Measurements from ENCODE around the gene GRIP2. TPM values are rescaled to one million over a fixed set of nuclear protein-coding genes. Genes with fewer than 3 reads are reported as not detected.

The GRIP2 gene
- total RNA-seq, 4 donors from 2014 or later, result 0.77 to 8.0 (median 2.1) TPM

DNA sequence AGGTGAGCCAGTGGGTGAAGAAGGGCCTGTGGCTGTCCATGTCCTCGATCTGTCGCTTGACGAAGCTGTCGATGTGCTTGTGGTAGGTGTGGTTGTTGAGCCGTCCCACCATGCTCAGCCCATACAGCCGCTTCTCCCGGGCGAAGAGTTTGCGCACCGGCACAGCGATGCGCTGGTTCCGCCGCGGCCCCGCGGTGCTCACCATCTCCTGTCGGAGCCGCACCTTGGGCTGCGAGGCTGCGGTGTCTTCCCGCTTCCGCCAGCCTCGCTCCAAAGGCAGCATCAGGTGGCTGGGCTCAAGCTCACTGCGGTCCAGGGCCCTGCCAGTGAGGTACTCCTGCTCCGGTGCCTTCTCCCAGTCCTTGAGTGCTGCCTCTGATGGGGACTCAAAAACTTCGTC is 34.0 kb upstream of the GRIP2 start:
- H3K4me3 ChIP-seq, result no peak overlapping the region
- no peaks in the 10 kb centered on the region for H3K27me3 ChIP-seq
- intact Hi-C loops (cut with DNase I; ENCODE audit: low total_unique reads), result no loop called here
- no peaks in the 10 kb centered on the region for H3K4me1 ChIP-seq
- no peaks in the 10 kb centered on the region for H3K9me3 ChIP-seq
- no peaks in the 10 kb centered on the region for H3K36me3 ChIP-seq
- no peak for DNase-seq
- no peak overlapping the region for H3K27ac ChIP-seq
- TF ChIP-seq, protein P1, sequence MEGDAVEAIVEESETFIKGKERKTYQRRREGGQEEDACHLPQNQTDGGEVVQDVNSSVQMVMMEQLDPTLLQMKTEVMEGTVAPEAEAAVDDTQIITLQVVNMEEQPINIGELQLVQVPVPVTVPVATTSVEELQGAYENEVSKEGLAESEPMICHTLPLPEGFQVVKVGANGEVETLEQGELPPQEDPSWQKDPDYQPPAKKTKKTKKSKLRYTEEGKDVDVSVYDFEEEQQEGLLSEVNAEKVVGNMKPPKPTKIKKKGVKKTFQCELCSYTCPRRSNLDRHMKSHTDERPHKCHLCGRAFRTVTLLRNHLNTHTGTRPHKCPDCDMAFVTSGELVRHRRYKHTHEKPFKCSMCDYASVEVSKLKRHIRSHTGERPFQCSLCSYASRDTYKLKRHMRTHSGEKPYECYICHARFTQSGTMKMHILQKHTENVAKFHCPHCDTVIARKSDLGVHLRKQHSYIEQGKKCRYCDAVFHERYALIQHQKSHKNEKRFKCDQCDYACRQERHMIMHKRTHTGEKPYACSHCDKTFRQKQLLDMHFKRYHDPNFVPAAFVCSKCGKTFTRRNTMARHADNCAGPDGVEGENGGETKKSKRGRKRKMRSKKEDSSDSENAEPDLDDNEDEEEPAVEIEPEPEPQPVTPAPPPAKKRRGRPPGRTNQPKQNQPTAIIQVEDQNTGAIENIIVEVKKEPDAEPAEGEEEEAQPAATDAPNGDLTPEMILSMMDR (IDR thresholded peaks at IDR 0.05), result no peak
- TF ChIP-seq POLR2A (IDR thresholded peaks at IDR 0.05), result no peak

DNA sequence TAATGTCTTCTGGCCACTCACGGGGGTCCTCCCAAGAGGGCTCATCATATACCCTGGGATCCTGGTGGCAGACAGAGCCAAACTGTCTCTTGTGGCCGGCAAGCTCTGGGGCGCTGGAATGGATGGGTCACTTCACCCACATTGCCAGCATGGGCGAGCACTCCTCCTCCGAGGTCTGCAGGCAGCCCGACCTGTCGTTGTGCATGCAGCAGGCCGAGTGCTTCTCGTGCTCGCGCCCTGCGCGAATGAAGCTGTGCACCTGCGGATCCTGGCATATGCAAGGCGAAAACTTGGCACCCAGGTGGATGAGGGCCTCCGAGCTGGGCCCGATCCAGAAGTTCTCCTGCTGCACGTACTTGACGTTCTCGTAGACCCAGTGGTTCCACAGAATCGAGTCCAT is 33.6 kb upstream of the GRIP2 start:
- TF ChIP-seq, protein P1 (IDR thresholded peaks at IDR 0.05), result no peak
- no peak for TF ChIP-seq POLR2A (IDR thresholded peaks at IDR 0.05)
- Histone ChIP-seq H3K4me1 (no peaks in the 10 kb centered on the region), H3K9me3 (no peaks in the 10 kb centered on the region), H3K27ac (no peak overlapping the region), H3K36me3 (no peaks in the 10 kb centered on the region), H3K27me3 (no peaks in the 10 kb centered on the region), H3K4me3 (no peak overlapping the region)
- intact Hi-C loops (cut with DNase I; ENCODE audit: low total_unique reads), result no loop called here
- no peak for DNase-seq

DNA sequence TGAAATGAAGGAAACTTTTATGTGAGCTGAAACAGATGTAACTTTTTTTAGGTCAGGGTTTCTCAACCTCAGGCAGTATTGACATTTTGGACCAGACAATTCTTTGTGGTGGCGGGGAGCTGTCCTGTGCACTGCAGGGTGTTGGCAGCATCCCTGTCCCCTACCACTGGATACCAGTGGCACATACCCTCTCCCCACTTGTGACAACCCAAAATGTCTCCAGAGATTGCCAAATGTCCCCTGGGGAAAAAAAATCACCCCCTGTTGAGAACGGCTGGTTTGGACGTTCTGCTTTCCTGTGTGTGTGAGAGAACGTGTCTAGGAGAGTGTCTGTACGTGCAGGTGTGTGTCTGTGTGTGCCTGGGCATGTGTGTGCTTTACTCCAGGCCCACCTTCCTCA is 30.7 kb upstream of the GRIP2 start:
- TF ChIP-seq, protein P1 (IDR thresholded peaks at IDR 0.05), result no peak
- TF ChIP-seq POLR2A (IDR thresholded peaks at IDR 0.05), result no peak
- Histone ChIP-seq H3K36me3 (no peaks in the 10 kb centered on the region), H3K4me3 (no peak overlapping the region), H3K27me3 (no peaks in the 10 kb centered on the region), H3K27ac (no peak overlapping the region), H3K4me1 (no peaks in the 10 kb centered on the region), H3K9me3 (no peaks in the 10 kb centered on the region)
- DNase-seq, result no peak
- intact Hi-C loops (cut with DNase I; ENCODE audit: low total_unique reads), result no loop called here

DNA sequence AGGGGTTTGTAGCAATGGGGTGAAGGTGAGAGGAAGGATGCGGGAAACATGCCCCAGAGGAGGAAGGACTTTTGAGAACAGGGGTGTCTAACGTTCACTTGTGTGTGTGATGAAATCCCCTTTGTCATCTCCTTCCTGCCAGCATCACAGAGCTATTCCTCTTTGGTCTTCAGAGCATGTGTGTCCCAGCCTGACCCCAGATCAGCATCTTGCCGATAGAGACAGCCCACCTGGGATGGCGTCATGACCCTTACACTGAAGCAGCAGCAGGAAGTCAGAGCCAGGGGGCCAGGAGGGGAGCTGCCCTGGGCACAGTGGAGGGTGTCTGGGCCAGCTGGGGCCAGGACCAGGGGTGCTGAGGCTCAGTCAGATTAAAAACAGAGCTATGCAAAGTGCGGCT is 29.9 kb upstream of the GRIP2 start:
- Histone ChIP-seq H3K36me3 (no peaks in the 10 kb centered on the region), H3K4me3 (no peak overlapping the region), H3K27ac (no peak overlapping the region), H3K9me3 (no peaks in the 10 kb centered on the region), H3K27me3 (no peaks in the 10 kb centered on the region), H3K4me1 (no peaks in the 10 kb centered on the region)
- intact Hi-C loops (cut with DNase I; ENCODE audit: low total_unique reads), result no loop called here
- TF ChIP-seq POLR2A (IDR thresholded peaks at IDR 0.05), result no peak
- TF ChIP-seq, protein P1 (IDR thresholded peaks at IDR 0.05), result no peak
- DNase-seq, result no peak

DNA sequence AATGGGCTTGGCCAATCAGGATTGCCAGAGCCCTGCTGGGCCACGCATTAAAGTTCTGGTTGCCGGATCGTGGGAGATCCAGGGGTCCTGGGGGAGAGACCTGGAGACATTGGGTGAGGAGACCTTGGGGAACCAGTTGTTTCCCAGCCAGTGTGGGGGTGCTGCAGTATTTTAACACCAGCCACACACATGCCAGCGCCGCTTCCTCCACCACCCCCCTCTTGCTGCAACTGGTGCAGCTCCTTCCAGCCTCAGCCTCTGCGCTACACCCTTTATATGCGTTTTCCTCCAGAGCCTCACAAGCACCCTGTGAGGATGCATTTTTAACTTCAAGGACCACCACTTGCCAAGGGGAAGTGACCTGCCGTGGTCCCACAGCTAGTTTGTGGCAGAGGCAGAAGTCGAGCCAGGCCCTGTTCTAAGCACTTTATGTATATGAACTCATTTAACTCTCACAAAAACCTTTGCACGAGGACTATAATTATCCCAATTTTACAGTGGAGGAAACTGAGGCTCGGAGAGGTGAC is 29.4 kb upstream of the GRIP2 start:
- Histone ChIP-seq H3K4me3 (no peak overlapping the region), H3K36me3 (no peaks in the 10 kb centered on the region), H3K27ac (no peak overlapping the region), H3K4me1 (no peaks in the 10 kb centered on the region), H3K9me3 (no peaks in the 10 kb centered on the region), H3K27me3 (no peaks in the 10 kb centered on the region)
- TF ChIP-seq POLR2A (IDR thresholded peaks at IDR 0.05), result no peak
- TF ChIP-seq, protein P1 (IDR thresholded peaks at IDR 0.05), result no peak
- DNase-seq, result no peak
- intact Hi-C loops (cut with DNase I; ENCODE audit: low total_unique reads), result no loop called here
